ENCODE measurements around the gene DHRS12. TPM values are rescaled to one million over a fixed set of nuclear protein-coding genes. Genes with fewer than 3 reads are reported as not detected.

DHRS12 gene
- total and polyA plus RNA-seq, 8 donors: 11.7 to 20.2 (median 14.9) TPM

DNA sequence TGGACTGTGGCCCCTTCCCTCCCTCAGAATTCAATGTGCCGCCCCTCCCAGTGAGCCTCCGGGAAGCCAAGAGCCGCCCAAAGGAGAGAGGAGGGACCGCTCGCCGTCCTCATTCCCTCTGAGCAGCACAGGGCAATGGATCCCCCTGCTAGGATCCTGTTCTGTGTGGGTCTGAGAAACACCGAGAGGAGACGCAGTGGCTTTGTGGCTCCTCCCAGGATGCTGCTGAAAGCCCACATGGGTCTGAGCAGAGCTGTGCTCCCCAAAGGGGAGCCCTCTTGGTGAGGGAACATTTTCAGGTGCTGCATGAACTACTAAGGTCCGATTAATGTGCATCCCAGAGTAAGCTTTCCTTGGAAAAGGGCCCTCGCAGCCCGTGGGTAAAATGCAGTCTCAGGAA lies 30.4 kb downstream of the DHRS12 start:
- Histone ChIP-seq H3K27ac (no peak overlapping the region), H3K4me1 (no peaks in the 10 kb centered on the region), H3K9me3 (no peaks in the 10 kb centered on the region), H3K36me3 (no peaks in the 10 kb centered on the region), H3K4me3 (no peak overlapping the region), H3K27me3 (no peaks in the 10 kb centered on the region)
- intact Hi-C loops (cut with DNase I): no loop called here
- TF ChIP-seq, protein P1, sequence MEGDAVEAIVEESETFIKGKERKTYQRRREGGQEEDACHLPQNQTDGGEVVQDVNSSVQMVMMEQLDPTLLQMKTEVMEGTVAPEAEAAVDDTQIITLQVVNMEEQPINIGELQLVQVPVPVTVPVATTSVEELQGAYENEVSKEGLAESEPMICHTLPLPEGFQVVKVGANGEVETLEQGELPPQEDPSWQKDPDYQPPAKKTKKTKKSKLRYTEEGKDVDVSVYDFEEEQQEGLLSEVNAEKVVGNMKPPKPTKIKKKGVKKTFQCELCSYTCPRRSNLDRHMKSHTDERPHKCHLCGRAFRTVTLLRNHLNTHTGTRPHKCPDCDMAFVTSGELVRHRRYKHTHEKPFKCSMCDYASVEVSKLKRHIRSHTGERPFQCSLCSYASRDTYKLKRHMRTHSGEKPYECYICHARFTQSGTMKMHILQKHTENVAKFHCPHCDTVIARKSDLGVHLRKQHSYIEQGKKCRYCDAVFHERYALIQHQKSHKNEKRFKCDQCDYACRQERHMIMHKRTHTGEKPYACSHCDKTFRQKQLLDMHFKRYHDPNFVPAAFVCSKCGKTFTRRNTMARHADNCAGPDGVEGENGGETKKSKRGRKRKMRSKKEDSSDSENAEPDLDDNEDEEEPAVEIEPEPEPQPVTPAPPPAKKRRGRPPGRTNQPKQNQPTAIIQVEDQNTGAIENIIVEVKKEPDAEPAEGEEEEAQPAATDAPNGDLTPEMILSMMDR (IDR thresholded peaks at IDR 0.05): no peak
- ATAC-seq (no peak), DNase-seq (no peak)

DNA sequence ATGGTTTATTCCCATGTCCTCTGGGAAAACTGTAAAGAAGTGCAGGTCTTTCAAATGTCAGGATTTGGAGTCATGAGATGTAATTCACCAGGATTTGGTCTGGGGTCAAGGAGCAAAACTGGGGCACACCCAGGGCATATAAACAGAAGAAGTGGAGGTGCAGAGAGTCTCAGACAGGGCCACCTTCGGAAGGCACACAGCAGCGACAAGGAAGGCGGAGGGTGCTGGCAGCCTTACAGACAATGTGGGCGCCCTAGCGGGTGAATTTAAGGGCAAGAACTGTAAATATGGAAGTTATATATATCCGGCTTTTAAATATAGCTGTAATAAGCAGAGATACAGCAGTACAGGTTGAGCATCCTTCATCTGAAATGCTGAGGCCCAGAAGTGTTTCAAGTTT lies 31.2 kb downstream of the DHRS12 start:
- no peak for DNase-seq
- no peak overlapping the region for H3K27ac ChIP-seq
- H3K4me1 ChIP-seq: no peaks in the 10 kb centered on the region
- H3K36me3 ChIP-seq: peaks cover 0 to 6% of the 10 kb centered on the region in 2 donors
- no peaks in the 10 kb centered on the region for H3K9me3 ChIP-seq
- TF ChIP-seq, protein P1 (IDR thresholded peaks at IDR 0.05): no peak
- ATAC-seq: no peak
- H3K27me3 ChIP-seq: no peaks in the 10 kb centered on the region
- H3K4me3 ChIP-seq: no peak overlapping the region
- intact Hi-C loops (cut with DNase I): no loop called here

DNA sequence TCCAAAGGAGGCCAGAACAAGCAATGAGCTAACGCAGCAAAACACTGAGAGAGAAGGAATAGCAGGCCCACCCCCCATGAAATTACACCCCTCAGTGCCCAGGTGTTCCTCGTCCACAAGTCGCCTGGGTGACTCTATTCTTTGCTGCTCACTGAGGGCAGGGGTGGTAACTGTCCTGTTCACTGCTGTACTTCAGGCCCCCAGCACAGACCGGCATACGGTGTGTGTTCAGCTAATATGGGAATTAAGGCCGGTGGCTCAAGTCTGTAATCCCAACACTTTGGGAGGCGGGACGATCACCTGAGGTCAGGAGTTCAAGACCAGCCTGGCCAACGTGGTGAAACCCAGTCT lies 31.9 kb downstream of the DHRS12 start:
- Histone ChIP-seq H3K27me3 (no peaks in the 10 kb centered on the region), H3K27ac (no peak overlapping the region), H3K4me3 (no peak overlapping the region), H3K4me1 (no peaks in the 10 kb centered on the region), H3K36me3 (peaks cover 0 to 9% of the 10 kb centered on the region in 2 donors), H3K9me3 (no peaks in the 10 kb centered on the region)
- ATAC-seq (no peak), DNase-seq (no peak)
- TF ChIP-seq, protein P1 (IDR thresholded peaks at IDR 0.05): no peak
- intact Hi-C loops (cut with DNase I): no loop called here

- intact Hi-C loops (cut with DNase I): no loop called here
- Histone ChIP-seq H3K27ac (no peak overlapping the region), H3K4me3 (no peak overlapping the region), H3K27me3 (no peaks in the 10 kb centered on the region), H3K4me1 (no peaks in the 10 kb centered on the region), H3K9me3 (no peaks in the 10 kb centered on the region), H3K36me3 (peaks cover 0 to 15% of the 10 kb centered on the region in 2 donors)
- ATAC-seq (peak; percentile 34), DNase-seq (no peak)
- TF ChIP-seq, protein P1 (IDR thresholded peaks at IDR 0.05): no peak
These were observed 32.4 kb downstream of the DHRS12 start for GRCh38 chr13:51771418-51772104.

DNA sequence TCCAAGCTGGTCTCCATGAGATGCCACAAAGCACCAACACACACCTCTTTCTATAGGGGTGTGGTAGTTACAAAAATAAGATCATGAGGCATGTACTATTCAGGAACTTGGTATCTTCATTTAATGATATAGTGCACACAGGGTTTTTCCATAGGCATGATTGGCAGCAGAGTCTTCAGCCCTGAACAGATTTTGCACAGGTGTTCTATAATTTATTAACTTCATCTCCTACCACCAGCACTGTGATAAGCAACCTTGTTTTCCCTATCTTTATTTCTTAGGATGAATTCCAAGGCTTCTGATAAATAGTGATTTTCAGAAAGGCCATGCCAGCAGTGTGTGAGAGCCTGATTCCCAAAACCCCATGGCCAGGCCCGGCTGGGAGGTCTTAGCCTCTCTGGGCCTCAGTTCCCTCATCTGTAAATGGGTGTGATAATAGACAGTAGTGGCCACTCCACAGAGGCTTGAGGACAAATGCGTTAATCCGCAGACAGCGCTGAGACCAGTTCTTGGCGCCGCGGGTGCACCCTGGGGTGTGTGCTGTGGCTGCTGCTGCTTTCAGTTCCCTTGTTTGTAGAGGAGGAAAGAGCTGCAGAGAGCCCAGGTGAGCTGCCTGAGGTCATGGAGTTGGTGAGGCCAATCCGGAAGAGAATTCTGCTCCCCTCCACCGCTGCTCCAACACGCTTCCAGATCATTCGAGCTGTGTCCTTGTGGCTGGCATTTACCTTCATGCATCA lies 33.1 kb downstream of the DHRS12 start:
- Histone ChIP-seq H3K27ac (no peak overlapping the region), H3K4me1 (no peaks in the 10 kb centered on the region), H3K4me3 (no peak overlapping the region), H3K9me3 (no peaks in the 10 kb centered on the region), H3K27me3 (no peaks in the 10 kb centered on the region), H3K36me3 (peaks cover 0 to 17% of the 10 kb centered on the region in 2 donors)
- intact Hi-C loops (cut with DNase I): no loop called here
- TF ChIP-seq, protein P1 (IDR thresholded peaks at IDR 0.05): no peak
- peak; percentile 39 for ATAC-seq
- no peak for DNase-seq
